Liver (tissue), 9 donors: Measurements from ENCODE around the gene BICDL2. TPM values are rescaled to one million over a fixed set of nuclear protein-coding genes. Genes with fewer than 3 reads are reported as not detected.

Source experiments
- DNase-seq: peaks from one replicate; pipeline ENCODE4 v3.0.0-alpha.2; 2017; ENCODE audit warnings: low spot score
- H3K27ac ChIP-seq, 2 donors: one replicate each; pipeline ENCODE4 v1.7.0; 2013; ENCODE audit warnings: inconsistent platforms in 2 of 2, low read length in 2 of 2, control low read depth in 1 of 2, low read depth in 1 of 2, mild to moderate bottlenecking in 1 of 2
- H3K27me3 ChIP-seq, 4 donors: one replicate each; pipeline versions ENCODE4 v1.6.1 to v1.7.0; 2013; ENCODE audit warnings: low read length in 3 of 4, inconsistent platforms in 1 of 4, mild to moderate bottlenecking in 1 of 4, moderate library complexity in 1 of 4; ENCODE audit not compliant: control insufficient read depth in 4 of 4, insufficient read depth in 4 of 4
- H3K36me3 ChIP-seq, 4 donors: one replicate each; pipeline versions ENCODE4 v1.6.1 to v1.7.0; 2013; ENCODE audit warnings: low read length in 3 of 4, mild to moderate bottlenecking in 3 of 4, low read depth in 1 of 4, moderate library complexity in 1 of 4; ENCODE audit not compliant: control insufficient read depth in 4 of 4, insufficient read depth in 3 of 4
- H3K4me1 ChIP-seq, 4 donors: one replicate each; pipeline versions ENCODE4 v1.6.1 to v1.7.0; 2013; ENCODE audit warnings: low read length in 3 of 4, mild to moderate bottlenecking in 3 of 4, moderate library complexity in 1 of 4; ENCODE audit not compliant: control insufficient read depth in 4 of 4, insufficient read depth in 4 of 4
- H3K4me3 ChIP-seq, 3 donors: one replicate each; pipeline versions ENCODE4 v1.6.1 to v1.7.0; 2013; ENCODE audit warnings: low read length in 3 of 3, control low read depth in 1 of 3, low read depth in 1 of 3, mild to moderate bottlenecking in 1 of 3
- H3K9ac ChIP-seq, 2 donors: one replicate each; pipeline ENCODE4 v1.7.0; 2013; ENCODE audit warnings: low read length in 2 of 2, mild to moderate bottlenecking in 2 of 2, moderate library complexity in 2 of 2, control low read depth in 1 of 2, low read depth in 1 of 2
- H3K9me3 ChIP-seq, 4 donors: one replicate each; pipeline versions ENCODE4 v1.6.1 to v1.7.0; 2013; ENCODE audit warnings: low read length in 3 of 4; ENCODE audit not compliant: control insufficient read depth in 4 of 4
- FOXA1 ChIP-seq: IDR thresholded peaks from 2 replicates; pipeline ENCODE4 v1.6.1; 2016; ENCODE audit warnings: antibody characterized with exemption
- FOXA2 ChIP-seq: IDR thresholded peaks from 2 replicates; pipeline ENCODE4 v1.6.1; 2016; ENCODE audit warnings: antibody characterized with exemption
- HNF4A ChIP-seq, 2 donors: conservative IDR thresholded peaks; 2 replicates each; pipeline ENCODE4 v1.6.1; 2016; ENCODE audit warnings: antibody characterized with exemption in 2 of 2, mild to moderate bottlenecking in 2 of 2
- HNF4G ChIP-seq: IDR thresholded peaks from 2 replicates; pipeline ENCODE4 v1.6.1; 2016; ENCODE audit warnings: antibody characterized with exemption
- JUND ChIP-seq, 2 donors: IDR thresholded peaks; 2 replicates each; pipeline ENCODE4 v1.6.1; 2016; ENCODE audit warnings: antibody characterized with exemption in 2 of 2
- NR2F2 ChIP-seq: IDR thresholded peaks from 2 replicates; pipeline ENCODE4 v1.6.1; 2016; ENCODE audit warnings: antibody characterized with exemption
- RAD21 ChIP-seq, 2 donors: IDR thresholded peaks; 2 replicates each; pipeline ENCODE4 v1.6.1; 2016; ENCODE audit warnings: antibody characterized with exemption in 2 of 2, mild to moderate bottlenecking in 2 of 2
- RXRA ChIP-seq, 2 donors: IDR thresholded peaks; 2 replicates each; pipeline ENCODE4 v1.6.1; 2017 to 2018; ENCODE audit warnings: antibody characterized with exemption in 2 of 2, mild to moderate bottlenecking in 1 of 2
- SP1 ChIP-seq: IDR thresholded peaks from 2 replicates; pipeline ENCODE4 v1.6.1; 2018; ENCODE audit warnings: antibody characterized with exemption, mild to moderate bottlenecking
- TAF1 ChIP-seq: conservative IDR thresholded peaks from 2 replicates; pipeline ENCODE4 v1.6.1; 2016; ENCODE audit warnings: antibody characterized with exemption, mild to moderate bottlenecking
- YY1 ChIP-seq: IDR thresholded peaks from 2 replicates; pipeline ENCODE4 v1.6.1; 2016; ENCODE audit warnings: antibody characterized with exemption, mild to moderate bottlenecking
- WGBS: extraction: QIAGEN DNeasy Blood & Tissue Kit; methylation state at CpG from one replicate; pipeline ENCODE4 v1.1.7; 2013; 5-methylcytosine and 5-hydroxymethylcytosine counted together
- polyA plus RNA-seq, 2 donors: library from polyadenylated mRNA; stranded (reverse) in 1 of 2; unstranded in 1 of 2; fragments of 200-250 nt in 1 of 2; fragments of >200 nt in 1 of 2; fragmentation: Nextera tagmentation in 1 of 2; extraction: Ambion mirVana in 1 of 2; gene quantifications; one replicate each; pipeline versions ENCODE4 v1.2.1 to v1.2.3, GENCODE V29; 2013 to 2015
- total RNA-seq, 2 donors: library from RNA; depleted of rRNA; stranded (reverse); fragments of >200 nt; gene quantifications; one replicate each; pipeline ENCODE4 v1.2.3, GENCODE V29; 2014
- TF ChIP-seq, protein P1 (sequence below): fragments of 150-350 bp; IDR thresholded peaks from 2 replicates; pipeline ENCODE4 v1.5.1; 2017; ENCODE audit warnings: improper control_type of control experiment, low read depth, low read length; ENCODE audit not compliant: missing input control
- TF ChIP-seq, protein P2 (sequence below): IDR thresholded peaks from 2 replicates; pipeline ENCODE4 v1.6.1; 2016; ENCODE audit warnings: antibody characterized with exemption, mild to moderate bottlenecking
- TF ChIP-seq, protein P3 (sequence below): IDR thresholded peaks from 2 replicates; pipeline ENCODE4 v1.6.1; 2016; ENCODE audit warnings: antibody characterized with exemption
- TF ChIP-seq, protein P4 (sequence below): IDR thresholded peaks from 2 replicates; pipeline ENCODE4 v1.6.1; 2016; ENCODE audit warnings: antibody characterized with exemption
- donor health status: healthy.
- donor health status: healthy.
- donor health status: healthy.
- donor health status: healthy.
- donor health status: healthy.

BICDL2 gene
- total and polyA plus RNA-seq, 4 donors = 0.15 to 0.59 (median 0.33) TPM; not detected in 1

DNA sequence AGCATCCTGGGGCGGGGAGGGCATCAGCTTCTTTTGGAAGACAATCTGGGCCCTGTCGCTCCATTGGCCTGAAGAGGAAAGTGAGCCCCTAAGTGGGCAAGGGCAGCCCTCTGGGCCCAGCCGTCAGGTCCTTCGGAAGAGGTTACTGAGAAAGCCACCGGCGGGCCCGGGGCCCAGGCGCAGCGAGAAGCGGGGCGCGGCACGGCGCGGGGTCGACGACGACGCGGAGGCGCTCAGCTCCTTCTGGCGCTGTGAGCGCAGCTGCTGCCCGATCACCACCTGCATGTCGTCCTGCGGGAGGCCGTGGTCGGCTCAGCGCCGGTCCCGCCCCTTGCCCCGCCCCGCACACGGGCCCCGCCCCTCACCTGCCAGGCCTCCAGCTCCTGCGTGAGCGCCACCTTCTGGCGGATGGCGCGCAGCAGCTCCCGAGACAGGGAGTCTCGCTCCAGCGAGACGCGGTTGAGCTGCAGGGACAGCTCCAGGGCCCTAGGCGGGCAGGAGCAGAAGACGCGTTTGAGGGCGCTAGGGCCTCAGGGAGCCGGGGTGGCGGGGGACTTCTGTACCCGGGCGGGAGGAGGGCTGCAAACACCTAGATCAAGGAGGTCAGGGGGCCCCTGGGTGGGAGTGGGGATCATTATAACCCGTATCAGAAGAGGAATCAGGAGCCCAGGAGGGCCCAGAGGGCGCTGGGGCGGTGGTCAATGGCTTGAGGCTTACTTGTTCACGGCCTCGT, 8.6 kb downstream of the BICDL2 start:
- Histone ChIP-seq H3K36me3 (peaks cover 0 to 14% (median 3%) of the 10 kb centered on the region in 4 donors), H3K27me3 (peaks cover 0 to 5% (median 2%) of the 10 kb centered on the region in 4 donors), H3K9me3 (no peaks in the 10 kb centered on the region), H3K27ac (no peak overlapping the region), H3K4me3 (no peak overlapping the region), H3K9ac (no peak overlapping the region), H3K4me1 (peaks cover 4 to 33% (median 10%) of the 10 kb centered on the region in 4 donors)
- WGBS = 10% methylated on average over 58 of the region's 58 CpGs
- peak; percentile 95 for DNase-seq
- TF ChIP-seq, protein P1, sequence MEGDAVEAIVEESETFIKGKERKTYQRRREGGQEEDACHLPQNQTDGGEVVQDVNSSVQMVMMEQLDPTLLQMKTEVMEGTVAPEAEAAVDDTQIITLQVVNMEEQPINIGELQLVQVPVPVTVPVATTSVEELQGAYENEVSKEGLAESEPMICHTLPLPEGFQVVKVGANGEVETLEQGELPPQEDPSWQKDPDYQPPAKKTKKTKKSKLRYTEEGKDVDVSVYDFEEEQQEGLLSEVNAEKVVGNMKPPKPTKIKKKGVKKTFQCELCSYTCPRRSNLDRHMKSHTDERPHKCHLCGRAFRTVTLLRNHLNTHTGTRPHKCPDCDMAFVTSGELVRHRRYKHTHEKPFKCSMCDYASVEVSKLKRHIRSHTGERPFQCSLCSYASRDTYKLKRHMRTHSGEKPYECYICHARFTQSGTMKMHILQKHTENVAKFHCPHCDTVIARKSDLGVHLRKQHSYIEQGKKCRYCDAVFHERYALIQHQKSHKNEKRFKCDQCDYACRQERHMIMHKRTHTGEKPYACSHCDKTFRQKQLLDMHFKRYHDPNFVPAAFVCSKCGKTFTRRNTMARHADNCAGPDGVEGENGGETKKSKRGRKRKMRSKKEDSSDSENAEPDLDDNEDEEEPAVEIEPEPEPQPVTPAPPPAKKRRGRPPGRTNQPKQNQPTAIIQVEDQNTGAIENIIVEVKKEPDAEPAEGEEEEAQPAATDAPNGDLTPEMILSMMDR = peak; percentile 72
- TF ChIP-seq YY1 (no peak), HNF4G (no peak), NR2F2 (no peak), RXRA (IDR thresholded peaks at IDR 0.05) (no peak), FOXA1 (no peak), JUND (IDR thresholded peaks at IDR 0.05) (no peak), TAF1 (no peak), RAD21 (IDR thresholded peaks at IDR 0.05) (peak; percentile 73 to 82), SP1 (peak; percentile 32), HNF4A (conservative IDR thresholded peaks at IDR 0.05) (no peak)
- TF ChIP-seq, protein P2, sequence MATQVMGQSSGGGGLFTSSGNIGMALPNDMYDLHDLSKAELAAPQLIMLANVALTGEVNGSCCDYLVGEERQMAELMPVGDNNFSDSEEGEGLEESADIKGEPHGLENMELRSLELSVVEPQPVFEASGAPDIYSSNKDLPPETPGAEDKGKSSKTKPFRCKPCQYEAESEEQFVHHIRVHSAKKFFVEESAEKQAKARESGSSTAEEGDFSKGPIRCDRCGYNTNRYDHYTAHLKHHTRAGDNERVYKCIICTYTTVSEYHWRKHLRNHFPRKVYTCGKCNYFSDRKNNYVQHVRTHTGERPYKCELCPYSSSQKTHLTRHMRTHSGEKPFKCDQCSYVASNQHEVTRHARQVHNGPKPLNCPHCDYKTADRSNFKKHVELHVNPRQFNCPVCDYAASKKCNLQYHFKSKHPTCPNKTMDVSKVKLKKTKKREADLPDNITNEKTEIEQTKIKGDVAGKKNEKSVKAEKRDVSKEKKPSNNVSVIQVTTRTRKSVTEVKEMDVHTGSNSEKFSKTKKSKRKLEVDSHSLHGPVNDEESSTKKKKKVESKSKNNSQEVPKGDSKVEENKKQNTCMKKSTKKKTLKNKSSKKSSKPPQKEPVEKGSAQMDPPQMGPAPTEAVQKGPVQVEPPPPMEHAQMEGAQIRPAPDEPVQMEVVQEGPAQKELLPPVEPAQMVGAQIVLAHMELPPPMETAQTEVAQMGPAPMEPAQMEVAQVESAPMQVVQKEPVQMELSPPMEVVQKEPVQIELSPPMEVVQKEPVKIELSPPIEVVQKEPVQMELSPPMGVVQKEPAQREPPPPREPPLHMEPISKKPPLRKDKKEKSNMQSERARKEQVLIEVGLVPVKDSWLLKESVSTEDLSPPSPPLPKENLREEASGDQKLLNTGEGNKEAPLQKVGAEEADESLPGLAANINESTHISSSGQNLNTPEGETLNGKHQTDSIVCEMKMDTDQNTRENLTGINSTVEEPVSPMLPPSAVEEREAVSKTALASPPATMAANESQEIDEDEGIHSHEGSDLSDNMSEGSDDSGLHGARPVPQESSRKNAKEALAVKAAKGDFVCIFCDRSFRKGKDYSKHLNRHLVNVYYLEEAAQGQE = no peak
- TF ChIP-seq, protein P3, sequence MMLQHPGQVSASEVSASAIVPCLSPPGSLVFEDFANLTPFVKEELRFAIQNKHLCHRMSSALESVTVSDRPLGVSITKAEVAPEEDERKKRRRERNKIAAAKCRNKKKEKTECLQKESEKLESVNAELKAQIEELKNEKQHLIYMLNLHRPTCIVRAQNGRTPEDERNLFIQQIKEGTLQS = no peak

DNA sequence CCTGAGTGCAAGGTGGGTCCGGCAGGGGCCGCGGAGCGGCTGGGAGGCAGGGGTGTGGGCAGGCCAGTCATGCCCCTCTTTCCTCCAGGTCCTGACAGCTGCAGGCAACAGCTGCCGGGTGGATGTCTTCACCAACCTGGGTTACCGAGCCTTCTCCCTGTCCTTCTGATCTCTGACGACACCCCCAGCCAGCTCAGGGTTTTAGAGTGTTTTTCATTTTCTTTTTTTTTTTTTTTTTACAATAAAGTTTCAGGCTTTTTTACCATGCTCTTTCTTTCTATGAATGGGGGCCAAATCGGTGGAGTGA, 9.3 kb downstream of the BICDL2 start:
- WGBS = 97% methylated on average over 8 of the region's 8 CpGs

More for the DNA sequence above, 9.3 kb downstream of the BICDL2 start:
- Histone ChIP-seq H3K36me3 (peaks cover 0 to 14% (median 3%) of the 10 kb centered on the region in 4 donors), H3K4me3 (no peak overlapping the region), H3K9ac (no peak overlapping the region), H3K27ac (no peak overlapping the region), H3K4me1 (peaks cover 9 to 40% (median 13%) of the 10 kb centered on the region in 4 donors), H3K9me3 (no peaks in the 10 kb centered on the region), H3K27me3 (peaks cover 0 to 5% (median 2%) of the 10 kb centered on the region in 4 donors)
- TF ChIP-seq TAF1 (no peak), HNF4A (conservative IDR thresholded peaks at IDR 0.05) (no peak), FOXA2 (no peak), FOXA1 (no peak), YY1 (no peak), JUND (IDR thresholded peaks at IDR 0.05) (no peak), RXRA (IDR thresholded peaks at IDR 0.05) (no peak)
- TF ChIP-seq, protein P4, sequence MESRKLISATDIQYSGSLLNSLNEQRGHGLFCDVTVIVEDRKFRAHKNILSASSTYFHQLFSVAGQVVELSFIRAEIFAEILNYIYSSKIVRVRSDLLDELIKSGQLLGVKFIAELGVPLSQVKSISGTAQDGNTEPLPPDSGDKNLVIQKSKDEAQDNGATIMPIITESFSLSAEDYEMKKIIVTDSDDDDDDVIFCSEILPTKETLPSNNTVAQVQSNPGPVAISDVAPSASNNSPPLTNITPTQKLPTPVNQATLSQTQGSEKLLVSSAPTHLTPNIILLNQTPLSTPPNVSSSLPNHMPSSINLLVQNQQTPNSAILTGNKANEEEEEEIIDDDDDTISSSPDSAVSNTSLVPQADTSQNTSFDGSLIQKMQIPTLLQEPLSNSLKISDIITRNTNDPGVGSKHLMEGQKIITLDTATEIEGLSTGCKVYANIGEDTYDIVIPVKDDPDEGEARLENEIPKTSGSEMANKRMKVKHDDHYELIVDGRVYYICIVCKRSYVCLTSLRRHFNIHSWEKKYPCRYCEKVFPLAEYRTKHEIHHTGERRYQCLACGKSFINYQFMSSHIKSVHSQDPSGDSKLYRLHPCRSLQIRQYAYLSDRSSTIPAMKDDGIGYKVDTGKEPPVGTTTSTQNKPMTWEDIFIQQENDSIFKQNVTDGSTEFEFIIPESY = no peak
- TF ChIP-seq, protein P1 = no peak
- no peak for DNase-seq
